Activated gamma-delta T cell treated with anti-CD3 and anti-CD28 coated beads, Interleukin-2, amount 50 U/mL, for 16 hours (primary cell): Measurements from ENCODE around the gene SCO2.
A peak's percentile ranks its signal among the peaks of the same experiment; 100 is the strongest.
"Not testable (repeated sequence)": the region's sequence is repeated elsewhere in the genome, so short reads cannot be mapped to it uniquely, and the experiment has no call there.

Source experiments
- DNase-seq: peaks from one replicate; pipeline ENCODE4 v3.0.0-alpha.2; 2020; ENCODE audit warnings: low read depth

Gene SCO2

DNA sequence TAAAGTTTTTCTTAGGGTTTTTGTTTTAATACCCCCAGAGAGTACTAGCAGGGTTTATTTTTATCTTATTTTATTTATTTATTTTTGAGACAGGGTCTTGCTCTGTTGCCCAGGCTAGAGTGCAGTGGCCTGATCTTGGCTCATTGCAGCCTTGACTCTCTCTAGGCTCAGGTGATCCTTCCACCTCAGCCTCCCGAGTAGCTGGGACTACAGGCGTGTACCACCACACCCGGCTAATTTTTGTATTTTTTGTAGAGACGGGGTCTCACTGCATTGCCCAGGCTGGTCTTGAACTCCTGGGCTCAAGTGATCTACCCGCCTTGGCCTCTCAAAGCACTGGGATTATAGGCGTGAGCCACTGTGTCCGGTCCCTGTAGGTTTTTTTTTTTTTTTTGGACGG, 5.2 kb downstream of the SCO2 start:
- not testable (repeated sequence) for DNase-seq

DNA sequence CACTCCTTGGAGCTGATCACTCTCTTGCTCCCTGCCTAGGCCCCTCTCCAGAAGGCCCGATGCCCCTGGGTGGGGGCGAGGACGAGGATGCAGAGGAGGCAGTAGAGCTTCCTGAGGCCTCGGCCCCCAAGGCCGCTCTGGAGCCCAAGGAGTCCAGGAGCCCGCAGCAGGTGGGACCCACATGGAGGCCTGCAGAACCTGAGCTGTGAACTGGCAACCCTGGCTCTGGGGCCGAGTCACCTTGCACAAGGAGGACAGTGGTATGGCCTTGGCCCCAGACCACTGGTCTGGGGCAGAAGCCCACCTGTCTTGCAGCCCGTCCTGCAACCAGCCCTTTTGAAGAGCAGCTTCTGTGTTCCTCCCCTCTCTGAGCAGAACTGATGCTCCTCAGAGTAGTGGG, 6.2 kb downstream of the SCO2 start:
- DNase-seq: no peak

DNA sequence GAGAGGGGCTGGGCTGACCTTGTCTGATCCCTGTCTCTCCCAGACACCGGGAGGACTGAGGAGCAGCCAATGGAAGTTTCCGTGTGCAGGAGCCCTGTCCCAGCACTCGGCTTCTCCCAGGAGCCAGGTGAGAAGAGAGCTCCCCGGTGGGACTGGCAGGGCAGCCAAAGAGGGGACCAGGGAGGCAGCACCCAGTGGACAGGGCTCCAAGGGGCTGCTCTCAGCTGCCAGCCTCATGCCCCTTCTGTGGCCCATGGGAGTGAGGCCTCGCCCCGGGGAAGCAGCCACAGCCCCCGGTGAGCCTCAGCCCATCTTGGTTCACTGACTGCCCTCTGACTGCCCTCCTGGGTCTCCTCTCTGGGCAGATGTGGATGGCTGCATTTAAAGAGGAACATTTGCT, 6.8 kb downstream of the SCO2 start:
- no peak for DNase-seq

DNA sequence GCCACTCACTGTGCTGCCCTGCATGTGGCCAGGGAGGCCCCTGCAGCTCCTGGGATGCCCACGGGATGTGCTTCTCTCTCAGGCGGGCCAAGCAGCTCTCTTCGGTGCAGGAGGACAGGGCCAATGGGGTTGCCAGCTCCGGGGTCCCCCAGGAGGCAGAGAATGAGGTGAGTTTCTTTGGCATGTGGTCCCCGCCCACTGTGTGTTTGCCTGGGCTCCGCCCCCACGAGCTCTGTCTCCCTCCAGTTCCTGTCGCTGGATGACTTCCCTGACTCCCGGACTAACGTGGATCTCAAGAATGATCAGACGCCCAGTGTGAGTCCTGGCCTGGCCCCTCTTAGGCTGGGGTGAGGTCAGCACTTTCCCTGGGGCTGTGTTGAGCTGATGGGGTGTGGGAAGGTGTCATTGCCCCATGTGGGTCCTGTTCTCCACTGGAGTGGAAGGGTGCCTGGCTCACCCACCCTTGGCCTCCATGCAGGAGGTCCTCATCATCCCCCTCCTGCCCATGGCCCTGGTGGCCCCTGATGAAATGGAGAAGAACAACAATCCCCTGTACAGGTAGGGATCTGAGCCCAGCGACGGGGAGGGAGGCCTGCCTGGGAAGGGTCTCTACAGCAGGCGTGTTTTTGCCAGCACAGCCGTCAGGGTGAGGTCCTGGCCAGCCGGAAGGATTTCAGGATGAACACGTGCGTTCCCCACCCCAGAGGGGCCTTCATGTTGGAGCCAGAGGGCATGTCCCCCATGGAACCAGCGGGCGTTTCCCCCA, 7.7 kb downstream of the SCO2 start:
- no peak for DNase-seq

DNA sequence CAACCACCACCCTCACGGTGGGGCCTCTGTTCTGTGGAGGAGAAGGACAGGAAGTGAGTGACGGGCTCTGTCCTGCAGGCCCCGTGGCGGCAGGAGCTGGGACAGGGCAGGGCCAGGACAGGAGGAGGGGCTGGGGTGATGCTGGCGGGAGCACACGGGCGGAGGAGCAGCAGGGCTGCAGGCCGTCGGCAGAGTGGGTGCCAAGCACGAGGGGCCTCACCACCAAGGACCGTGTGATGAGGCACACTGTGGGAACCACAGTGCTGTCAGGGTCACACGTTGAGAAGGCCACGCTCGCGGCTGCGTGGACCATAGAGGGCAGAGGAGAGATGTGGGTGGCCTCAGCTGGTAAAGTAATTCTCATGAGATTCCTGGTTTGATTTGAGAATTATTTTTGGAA, 8.5 kb downstream of the SCO2 start:
- DNase-seq: no peak

DNA sequence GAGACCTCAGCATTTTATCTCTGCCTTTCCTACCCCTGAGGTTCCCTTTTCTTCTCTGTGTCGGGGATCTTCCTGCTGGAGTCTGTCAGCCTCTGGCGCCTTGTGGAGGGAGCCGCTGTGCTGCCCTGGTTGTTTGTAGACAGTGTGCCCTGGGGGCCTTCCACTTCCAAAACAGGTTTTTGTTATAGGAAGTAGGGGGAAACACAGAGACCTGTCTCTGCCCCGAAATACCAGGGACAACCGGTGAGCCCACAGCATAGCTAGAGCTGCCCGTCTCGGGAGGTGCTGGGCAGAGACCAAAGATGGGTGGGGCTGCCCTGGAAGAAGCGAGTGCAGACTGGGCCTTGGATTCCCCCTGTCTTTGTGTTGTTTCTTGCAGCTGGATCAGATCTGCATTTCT, 9.3 kb downstream of the SCO2 start:
- DNase-seq: no peak

DNA sequence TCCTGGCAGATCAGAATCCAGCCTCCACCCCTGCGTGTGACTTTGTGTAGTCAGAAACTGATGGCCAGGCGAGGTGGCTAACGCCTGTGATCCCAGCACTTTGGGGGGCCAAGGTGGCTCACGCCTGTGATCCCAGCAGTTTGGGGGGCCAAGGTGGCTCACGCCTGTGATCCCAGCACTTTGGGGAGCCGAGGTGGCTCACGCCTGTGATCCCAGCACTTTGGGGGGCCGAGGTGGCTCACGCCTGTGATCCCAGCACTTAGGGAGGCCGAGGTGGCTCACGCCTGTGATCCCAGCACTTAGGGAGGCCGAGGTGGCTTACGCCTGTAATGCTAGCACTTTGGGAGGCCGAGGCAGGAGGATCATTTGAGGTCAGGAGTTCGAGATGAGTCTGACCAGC, 12.2 kb downstream of the SCO2 start:
- DNase-seq: no peak

DNA sequence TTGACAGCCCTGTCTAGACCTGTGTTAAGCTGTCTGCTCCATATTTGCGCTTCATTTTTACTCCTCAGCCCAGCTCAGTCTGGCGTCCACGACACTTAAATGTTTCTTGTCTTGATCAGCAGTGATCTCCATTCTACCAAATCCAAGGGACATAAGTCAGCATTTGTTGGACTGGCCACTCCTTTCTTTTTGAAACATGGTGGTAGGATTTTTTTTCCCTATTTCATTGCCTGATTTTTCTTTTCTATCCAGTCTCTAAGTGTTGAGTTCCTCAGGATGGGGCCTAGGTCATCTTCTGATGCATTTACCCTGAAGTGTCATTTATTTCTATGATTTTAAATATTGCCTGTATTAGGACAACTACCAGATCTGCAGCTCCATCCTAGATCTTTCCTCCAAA, 16.5 kb downstream of the SCO2 start:
- no peak for DNase-seq

DNA sequence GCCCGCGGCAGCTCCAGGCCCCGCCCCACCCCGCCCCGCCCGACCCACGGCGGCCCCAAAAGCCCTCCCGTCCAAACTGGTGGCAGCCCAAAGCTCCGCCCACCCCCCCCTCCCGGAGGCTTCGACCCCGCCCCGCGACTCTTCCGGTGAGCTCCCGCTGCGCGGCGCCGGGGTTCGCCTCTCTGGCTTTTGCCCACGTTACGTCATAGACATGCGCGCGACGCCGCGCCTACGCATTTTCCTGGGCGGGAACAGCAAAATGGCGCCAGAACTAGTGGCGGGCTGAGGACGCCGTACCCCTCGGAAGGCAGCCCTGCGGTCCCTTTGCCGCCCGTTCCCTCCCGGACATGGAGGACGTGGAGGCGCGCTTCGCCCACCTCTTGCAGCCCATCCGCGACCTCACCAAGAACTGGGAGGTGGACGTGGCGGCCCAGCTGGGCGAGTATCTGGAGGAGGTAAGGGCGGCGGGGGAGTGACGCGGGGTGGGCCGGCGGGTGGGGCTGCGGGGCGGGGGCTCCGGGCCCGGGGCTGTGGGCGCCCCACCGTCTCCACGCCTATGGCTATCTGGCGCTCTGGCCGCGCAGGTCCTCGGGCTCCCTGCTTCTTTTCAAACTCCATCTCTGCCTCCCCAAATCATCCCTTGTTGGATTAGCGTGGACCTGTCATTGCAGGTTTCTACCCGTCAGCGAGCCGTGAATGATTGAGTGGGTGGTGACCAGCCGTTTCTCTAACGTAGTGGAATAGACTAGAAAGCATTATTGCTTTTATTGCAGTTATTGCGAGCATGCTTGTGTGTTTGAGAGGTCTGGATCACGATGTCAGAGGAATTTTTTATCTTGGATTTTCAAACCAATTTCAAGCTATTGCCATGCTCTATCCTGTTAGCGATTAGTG, 17.2 kb downstream of the SCO2 start, which contains the start of gene NCAPH2:
Gene NCAPH2, plus strand, starts transcription at position 234 of the 894 bp plus-strand sequence. Its CDS starts 114 bp downstream, at position 348.
- peak; percentile 96 for DNase-seq

DNA sequence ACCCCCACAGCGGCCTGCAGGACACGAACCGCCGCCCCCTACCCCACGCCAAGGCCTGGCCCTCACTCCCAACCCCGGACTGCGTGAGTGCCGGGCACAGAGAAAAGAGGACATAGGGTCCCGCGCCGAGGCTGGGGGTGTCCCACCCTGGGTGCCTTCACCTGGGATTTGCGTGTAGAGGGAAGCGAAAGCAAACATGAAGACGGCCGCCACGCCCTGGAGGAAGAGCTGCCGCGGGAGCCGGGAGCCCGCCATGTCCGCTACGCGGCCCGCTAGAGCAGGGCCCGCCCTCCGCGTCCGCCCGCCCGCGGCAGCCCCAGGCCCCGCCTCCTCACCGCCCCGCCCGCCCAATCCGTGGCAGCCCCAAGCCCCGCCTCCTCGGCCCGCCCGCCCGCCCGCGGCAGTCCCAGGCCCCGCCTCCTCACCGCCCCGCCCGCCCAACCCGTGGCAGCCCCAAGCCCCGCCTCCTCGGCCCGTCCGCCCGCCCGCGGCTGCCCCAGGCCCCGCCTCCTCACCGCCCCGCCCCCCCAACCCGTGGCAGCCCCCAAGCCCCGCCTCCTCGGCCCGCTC, 17.9 kb downstream of the SCO2 start, which contains the start of gene LMF2:
Gene LMF2, minus strand, starts transcription at position 282 of the 570 bp plus-strand sequence. Its CDS starts 27 bp downstream, at position 255.
- peak; percentile 88 for DNase-seq

DNA sequence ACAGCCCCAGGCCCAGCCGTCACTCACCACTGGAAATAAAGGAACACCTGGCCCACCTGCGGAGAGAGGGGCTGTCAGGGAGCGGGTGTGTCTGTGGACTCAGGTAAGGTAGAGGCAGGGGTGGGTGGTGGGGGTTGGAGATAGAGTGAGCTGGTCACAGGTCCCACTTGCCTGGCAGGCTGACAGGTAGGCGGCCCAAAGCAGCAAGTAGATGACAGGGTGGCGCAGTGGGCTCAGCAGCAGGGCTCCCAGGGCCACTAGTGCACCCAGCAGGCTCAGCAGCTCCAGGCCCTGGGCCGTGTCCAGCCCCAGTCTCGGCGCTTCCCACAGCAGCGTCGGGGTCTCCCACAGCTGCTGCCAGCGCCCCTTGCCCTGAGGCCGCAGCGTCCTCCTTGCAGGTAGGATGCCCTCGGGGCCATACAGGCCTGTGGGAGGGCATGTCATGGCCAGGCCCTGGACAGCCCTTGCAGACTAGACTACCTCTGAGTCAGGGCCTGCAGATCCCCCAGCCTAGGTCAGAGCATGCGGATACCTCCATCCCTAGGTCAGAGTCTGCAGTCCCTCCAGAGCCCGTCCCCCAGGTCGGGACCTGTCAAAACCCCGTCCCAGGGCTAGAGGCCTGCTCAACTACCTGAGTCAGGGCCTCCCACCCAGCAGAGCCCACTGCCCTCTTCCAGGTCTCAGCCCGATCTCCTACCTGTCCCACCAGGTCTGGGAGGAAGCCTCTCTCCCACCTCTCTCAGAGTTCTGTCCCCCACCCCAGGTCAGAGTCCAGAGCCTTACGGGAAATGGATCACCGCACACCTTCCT, 18.6 kb downstream of the SCO2 start:
- no peak for DNase-seq

DNA sequence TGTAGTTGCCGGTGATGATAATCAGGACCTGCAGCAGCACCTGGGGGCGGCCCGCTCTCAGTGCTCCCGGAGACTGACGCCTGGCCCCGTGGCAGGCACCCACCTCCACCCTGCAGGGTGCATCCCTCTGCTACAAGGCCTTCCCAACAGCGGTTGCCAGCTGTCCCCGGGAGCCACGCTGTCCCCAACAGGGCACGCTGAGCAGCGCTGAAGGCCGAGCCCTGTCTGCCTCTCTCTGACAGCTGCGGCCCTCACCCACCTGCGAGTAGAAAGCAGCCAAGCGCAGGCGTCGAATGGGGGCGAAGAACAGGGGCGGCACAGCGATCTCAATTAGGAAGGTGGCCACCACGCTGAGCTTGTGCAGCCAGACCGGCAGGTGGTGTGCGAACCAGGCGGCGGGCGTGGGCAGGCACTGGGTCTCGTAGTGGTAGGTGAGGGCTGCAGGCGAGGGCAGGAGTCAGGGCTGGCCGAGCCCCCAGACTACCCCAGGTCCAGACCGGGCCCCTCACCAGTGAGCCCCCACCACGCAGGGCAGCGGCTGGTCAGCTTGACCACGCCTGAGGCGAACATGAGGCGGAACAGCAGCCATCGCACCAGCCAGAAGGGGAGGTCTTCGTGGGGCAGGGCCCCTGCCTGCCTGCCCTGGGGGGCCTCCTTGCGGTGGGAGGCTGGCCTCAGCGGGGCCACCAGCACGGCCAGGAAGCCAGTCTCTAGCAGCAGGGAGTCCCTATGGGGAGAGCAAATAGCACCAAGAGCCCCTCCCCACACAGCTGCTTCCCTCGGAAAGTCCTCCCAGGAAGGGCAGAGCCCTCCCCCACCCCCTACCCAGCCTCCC, 19.4 kb downstream of the SCO2 start:
- DNase-seq: no peak

DNA sequence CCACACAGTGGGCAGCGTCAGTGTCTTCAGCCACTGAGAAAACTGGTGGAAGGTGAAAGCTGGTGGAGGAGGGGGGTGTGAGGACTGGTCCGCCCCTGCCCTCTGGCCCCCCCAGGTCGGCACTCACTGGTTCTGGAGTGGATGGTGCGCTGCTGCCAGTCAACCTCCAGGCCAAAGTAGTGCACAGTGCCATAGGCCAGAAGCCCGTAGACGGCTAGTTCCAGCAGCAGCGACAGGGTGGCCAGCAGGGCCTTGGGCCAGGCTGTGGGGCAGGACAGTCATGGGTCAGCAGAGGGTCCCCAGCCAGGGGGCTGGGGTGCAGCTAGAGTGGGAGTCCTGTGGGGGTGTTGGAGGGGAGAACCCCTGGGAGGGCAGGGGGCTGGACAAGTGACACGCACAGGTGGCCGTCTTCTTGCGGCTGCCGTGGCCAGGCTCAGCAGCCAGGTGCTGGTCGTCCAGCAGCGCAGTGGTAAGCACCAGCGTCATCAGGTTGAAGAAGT, 20.1 kb downstream of the SCO2 start:
- DNase-seq: no peak

DNA sequence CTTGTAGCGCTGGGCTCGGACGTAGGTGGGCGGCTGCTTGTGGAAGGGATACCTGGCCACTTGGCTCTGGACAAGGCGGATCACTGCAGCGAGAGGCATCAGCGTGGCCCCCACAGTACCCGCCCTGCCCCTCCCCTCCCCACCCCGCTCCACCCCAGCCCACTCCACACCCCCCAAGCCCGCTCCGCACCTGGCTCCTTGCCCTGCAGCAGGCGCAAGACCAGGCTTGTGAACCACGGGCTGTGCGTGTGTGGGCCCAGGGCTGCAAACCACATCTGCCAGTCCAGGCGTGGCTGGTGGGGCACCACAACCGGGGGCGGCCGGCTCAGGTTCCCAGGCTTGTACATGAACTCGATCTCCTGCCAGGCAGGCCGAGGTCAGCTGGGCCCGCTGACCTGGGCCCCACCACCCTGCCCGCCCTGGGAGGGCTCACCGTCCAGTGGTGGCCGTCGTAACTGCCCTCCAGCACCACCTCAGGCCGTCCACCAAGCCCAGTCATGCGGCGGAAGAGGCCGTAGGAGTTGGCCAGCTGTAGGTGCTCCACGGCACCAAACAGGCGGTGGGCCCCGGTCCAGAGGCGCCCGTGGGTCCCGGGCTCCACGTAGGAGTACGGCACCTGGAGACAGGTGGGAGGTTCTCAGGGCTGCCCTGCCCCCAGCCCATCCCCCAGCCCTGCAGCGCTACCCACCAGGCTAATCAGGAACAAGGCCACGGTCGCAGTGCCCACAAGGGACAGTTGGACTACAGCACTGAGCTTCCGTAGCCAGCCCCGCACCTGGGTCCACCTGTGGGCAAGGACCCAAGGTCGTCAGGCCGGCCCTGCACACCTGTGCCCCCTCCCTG, 20.8 kb downstream of the SCO2 start:
- DNase-seq: no peak

DNA sequence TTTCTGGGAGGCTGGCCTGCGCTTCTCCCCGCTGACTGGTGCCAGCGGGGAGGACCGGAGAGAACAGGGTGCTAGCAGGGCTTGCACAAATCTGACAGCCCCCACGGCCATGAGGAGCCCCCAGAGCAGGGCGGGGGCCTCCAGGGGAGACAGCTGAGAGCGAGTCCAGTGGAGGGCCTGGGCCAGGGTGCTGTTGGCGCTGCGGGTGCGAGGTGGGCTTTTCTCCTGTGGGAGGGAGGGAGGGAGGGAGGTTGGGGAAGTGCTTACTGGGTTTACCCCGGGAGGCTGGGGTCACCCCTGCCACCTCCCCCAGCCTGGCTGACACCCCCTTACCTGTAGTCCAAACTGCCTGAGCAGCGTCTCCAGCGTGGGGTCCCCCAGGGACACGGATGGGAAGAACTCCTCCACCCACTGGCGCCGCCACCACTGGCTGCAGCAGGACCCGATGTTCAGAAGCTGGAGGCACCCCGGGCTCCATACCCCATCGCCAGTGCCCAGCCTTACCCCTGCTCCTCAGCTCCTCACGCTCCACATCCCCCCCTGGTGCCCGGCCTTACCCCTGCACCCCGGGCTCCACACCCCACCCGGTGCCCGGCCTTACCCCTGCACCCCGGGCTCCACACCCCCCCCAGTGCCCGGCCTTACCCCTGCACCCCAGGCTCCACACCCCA, 21.8 kb downstream of the SCO2 start:
- no peak for DNase-seq

DNA sequence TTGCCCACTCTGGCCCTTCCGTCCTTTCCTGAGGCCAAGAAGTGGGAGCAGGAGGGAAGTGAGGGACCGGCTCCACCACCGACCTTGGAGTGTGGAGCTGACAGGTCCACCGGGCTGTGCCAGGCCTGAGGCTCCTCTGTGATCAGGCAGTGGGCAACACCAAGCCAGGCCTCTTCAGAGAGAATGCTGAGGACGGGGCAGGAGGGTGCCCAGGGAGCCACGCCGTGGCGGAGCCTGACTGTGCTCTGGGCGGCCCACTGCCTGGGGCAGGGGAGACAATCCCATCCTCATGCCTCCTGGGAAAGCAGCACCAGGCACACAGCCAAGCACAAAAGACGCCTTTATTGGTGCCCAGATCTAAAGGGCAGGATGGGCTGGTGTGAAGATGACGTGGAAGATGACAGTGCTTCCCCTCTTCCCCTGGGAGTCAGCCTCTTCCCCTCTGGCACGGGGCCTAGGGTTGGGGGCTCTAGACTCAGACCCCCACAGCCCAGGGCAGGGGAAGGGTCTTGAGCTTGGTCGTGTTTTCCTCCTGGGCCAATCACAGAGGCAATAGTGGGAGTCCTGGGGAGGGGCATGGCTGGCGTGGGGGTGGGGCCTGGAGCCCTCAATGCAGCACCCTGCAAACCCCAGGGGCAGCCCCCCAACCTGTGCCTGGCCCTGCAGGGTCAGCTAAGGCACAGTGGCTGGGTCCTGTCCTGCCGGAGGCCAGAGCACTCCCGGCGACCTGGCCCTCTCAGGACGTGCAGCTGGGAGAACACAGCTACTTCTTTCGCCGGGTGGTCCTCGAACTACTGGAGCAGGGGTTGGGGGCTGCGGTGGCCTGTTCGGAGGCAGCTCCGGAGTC, 22.5 kb downstream of the SCO2 start:
- no peak for DNase-seq

DNA sequence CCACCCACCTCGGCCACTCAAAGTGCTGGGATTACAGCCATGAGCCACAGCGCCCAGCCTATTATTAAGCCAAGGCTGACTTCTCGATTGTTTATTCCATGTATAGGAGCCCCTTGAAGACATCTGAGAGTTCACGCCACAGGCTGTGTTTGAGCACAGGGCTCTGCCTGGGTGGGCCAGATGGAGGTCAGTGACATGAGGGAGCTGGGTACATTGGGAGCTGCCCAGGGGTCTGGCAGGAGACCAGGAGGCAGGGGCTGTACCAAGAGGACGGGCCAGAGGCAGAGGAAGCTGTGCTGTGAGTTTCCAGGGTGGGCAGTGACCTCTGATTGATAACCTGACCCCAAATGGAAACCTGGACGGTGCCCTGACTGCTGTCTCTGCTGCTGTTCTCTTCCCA, 23.3 kb downstream of the SCO2 start:
- DNase-seq: no peak

DNA sequence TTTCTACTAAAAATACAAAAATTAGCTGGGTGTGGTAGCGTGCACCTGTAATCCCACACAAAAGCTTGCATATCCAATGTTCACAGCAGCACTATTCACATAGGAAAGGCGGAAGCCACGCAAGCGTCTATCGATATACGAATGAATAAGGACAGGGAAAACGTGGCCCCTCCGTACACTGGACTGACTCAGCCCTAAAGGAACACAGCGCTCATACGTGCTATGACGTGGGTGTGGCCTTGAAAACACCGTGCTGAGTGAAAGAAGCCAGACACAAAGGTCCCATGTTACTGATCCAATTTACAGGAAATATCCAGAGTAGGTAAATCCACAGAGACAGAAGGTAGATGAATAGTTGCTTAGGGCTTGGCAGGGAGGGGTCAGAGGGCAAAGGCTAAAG, 24.9 kb downstream of the SCO2 start:
- no peak for DNase-seq
